GM12891 (cell line): ENCODE results near the gene SPOCK1.

ENCODE experiments used
- POLR2A ChIP-seq: IDR thresholded peaks from 2 replicates; pipeline ENCODE4 v1.6.1; 2011; ENCODE audit warnings: low read depth, low read length, control low read depth
- TAF1 ChIP-seq: IDR thresholded peaks from 2 replicates; pipeline ENCODE4 v1.6.1; 2011; ENCODE audit warnings: low read depth, low read length, control low read depth

GRCh38 chr5:137085206-137085605 is 413.9 kb downstream of the SPOCK1 start:
- TF ChIP-seq POLR2A (no peak), TAF1 (no peak)
